GM04503 (cell line): ENCODE measurements around the gene BMP7.
"Not testable (repeated sequence)": the region's sequence is repeated elsewhere in the genome, so short reads cannot be mapped to it uniquely, and the experiment has no call there.

Experiments
- DNase-seq: peaks from one replicate; pipeline ENCODE4 v3.0.0-alpha.2; 2012; ENCODE audit warnings: low read depth

The BMP7 gene

GRCh38 chr20:57287901-57288300 lies 21.5 kb upstream of the BMP7 start:
- no peak for DNase-seq

GRCh38 chr20:57287007-57287880 lies 20.8 kb upstream of the BMP7 start:
- no peak for DNase-seq

GRCh38 chr20:57283860-57284259 lies 17.4 kb upstream of the BMP7 start:
- DNase-seq, result no peak

GRCh38 chr20:57282670-57283361 lies 16.4 kb upstream of the BMP7 start:
- DNase-seq, result no peak

GRCh38 chr20:57281900-57282299 lies 15.5 kb upstream of the BMP7 start:
- DNase-seq, result no peak

GRCh38 chr20:57280221-57280620 lies 13.8 kb upstream of the BMP7 start:
- no peak for DNase-seq

- not testable (repeated sequence) for DNase-seq
Observed at GRCh38 chr20:57279548-57279947, 13.1 kb upstream of the BMP7 start.

- DNase-seq, result no peak
Observed at GRCh38 chr20:57278457-57278856, 12.0 kb upstream of the BMP7 start.

- DNase-seq, result no peak
Observed at GRCh38 chr20:57277398-57278105, 11.1 kb upstream of the BMP7 start.

- DNase-seq, result no peak
Observed at GRCh38 chr20:57276221-57276620, 9.8 kb upstream of the BMP7 start.

GRCh38 chr20:57275813-57276212 lies 9.4 kb upstream of the BMP7 start:
- no peak for DNase-seq

- DNase-seq, result no peak
Observed at GRCh38 chr20:57275334-57275733, 8.9 kb upstream of the BMP7 start.

- no peak for DNase-seq
Observed at GRCh38 chr20:57274846-57275245, 8.4 kb upstream of the BMP7 start.

GRCh38 chr20:57274299-57274698 lies 7.9 kb upstream of the BMP7 start:
- no peak for DNase-seq

GRCh38 chr20:57272883-57273535 lies 6.6 kb upstream of the BMP7 start:
- DNase-seq, result no peak

GRCh38 chr20:57270204-57270984 lies 4.0 kb upstream of the BMP7 start:
- DNase-seq, result no peak

GRCh38 chr20:57269148-57269984 lies 2.9 kb upstream of the BMP7 start:
- DNase-seq, result no peak

- no peak for DNase-seq
Observed at GRCh38 chr20:57268399-57269076, 2.1 kb upstream of the BMP7 start.

- no peak for DNase-seq
Observed at GRCh38 chr20:57267158-57267821, 849 bp upstream of the BMP7 start.

GRCh38 chr20:57265997-57266290 lies 497 bp downstream of the BMP7 start:
- no peak for DNase-seq
